ENCODE data around the gene POLR1C.
"Not testable (repeated sequence)": the region's sequence is repeated elsewhere in the genome, so short reads cannot be mapped to it uniquely, and the experiment has no call there.

The POLR1C gene

DNA sequence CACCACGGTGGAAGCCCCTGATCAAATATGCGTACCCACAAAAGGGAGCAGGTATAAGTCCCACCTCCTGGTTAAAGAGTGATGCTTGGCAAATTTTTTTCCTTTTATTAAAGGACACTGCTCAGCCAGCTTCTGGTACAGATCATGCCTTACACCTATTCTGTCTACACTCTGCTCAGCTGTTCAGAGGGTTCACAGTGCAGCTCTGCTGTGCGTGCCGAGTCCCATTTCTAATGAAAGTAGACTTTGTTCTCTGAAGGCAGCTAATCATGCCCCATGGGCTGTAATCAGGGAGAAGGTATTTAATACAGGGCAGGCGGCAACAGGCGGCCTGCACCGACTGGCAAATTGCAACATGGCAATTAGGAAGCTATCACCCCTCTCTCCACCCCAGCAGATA is 23.1 kb upstream of the POLR1C start:
- DNase-seq: no peak

DNA sequence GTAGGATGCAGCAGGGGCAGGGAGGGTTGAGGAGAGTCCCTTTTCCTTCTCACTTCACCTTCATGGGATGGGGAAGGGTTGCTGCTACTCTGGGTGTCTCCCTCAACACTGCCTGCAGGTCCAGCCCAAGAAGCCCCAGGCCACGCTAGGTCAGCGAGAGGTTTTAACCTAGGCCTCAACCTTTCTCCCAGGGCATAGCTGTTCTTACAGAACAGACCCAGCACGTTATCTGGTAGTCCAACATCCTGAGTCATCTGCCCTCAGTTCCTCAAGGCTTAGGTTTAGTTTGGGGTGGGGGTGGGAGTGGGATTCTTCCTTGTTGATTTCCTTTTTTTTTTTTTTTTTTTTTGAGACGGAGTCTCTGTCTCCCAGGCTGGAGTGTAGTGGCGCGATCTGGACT is 22.6 kb upstream of the POLR1C start:
- no peak for DNase-seq

DNA sequence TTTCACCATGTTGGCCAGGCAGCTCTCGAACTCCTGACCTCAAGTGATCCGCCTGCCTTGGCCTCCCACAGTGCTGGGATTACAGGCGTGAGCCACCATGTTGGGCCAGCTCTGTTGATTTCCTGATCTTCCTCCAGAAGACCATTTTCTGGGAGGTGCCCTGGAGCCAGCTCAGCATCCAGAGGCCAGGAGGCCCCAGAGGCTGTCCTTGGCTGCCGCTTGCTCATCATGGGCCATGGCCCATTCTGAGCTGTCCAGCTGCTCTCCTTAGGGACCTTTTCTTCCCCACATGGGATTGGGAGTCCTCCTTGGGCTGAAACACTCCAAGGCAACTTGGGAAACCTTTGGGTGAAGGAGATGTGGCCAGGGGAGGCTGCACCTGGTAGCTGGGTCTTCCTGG is 22.1 kb upstream of the POLR1C start:
- DNase-seq: no peak

DNA sequence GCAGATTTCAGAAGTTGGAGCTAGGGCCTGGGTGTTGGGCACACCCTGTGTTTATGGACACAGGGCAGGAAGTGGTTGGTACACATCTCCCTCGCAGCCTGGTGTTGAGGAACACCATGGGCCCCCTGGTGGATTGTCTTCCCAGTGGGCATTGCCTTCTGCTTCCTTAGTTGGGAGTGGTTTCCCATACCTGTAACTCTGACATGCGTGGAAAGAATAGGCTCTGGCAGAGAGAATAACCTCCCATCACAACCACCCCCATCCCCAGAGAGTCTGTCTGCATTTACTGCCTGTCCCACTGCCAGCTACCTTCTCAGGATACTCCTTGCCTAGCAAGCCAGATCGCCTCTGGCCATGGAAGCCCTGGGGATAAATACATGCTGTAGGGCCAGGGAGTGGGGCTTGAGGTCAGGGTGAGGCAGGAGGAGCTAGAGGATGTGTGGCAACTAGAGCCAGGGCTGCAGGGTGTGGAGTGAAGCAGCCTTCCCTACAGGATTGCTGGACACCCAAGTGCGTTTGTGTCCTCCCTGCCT is 21.4 kb upstream of the POLR1C start:
- no peak for DNase-seq

DNA sequence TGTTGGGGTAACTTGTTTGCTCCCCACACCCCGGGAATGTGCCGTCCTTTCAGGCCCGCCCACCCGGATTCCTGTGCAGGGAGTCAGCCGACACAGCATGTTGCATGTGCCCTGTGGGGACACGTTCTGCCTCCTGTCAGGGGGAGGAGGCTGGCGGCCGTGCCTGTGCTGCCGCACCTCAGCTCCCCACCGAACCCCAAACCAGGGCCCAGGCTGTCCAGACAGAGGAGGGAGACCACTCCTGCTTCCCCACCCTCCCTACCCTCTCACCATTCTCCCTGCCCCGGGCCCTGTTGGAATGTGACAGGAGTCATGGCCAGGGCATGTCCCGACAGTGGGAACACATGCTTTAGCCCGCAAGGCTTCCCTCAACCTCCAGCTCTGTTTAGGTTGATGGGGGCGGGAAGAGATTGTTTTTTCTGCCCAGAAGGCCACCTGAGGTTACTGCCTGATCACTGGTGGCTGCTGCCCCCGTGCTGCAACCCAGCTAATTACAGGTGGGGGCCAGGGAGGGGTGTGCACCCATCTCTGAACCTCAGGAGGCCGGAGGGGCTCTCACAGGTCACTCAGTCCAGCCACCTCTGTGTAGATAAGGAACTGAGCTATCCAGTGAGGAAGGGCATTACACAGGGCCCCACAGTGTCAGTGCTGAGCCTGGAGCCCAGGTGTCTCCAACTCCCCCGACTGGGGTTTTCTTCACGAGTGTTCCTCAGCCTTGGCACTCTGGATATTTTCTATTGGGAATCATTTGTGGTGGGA is 20.3 kb upstream of the POLR1C start:
- no peak for DNase-seq

DNA sequence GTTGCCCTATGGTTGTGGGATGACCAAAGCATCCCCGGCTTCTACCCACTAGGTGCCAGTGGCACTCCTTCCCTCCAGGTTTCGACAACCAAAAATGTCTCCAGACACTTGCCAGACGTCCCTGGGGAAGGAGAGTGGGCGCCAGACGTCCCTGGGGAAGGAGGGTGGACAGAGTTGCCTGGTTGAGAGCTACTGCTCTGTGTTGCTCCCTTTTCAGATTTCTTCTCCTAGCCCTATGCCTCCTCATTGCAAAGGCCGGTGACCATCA is 19.8 kb upstream of the POLR1C start:
- no peak for DNase-seq

DNA sequence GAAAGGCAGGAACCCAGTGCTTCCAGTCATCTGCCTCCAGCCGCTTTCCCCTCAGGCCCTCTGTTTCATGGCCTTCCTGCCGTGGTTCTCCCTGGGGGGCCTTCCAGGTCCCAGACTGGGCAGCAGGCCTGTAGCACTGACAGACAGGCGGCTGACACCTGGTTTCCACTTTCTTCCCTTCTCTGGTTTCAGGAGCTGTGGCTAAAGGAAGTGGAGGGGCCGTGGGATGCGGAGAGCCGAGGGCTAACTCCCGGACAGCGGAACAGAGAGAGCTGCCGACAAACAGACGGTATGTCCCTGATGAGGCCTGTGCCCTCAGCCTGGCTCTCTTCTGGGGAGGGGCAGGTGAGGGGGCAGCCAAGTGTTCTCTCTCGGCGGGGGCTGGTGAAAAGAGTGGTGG is 19.2 kb upstream of the POLR1C start:
- no peak for DNase-seq

DNA sequence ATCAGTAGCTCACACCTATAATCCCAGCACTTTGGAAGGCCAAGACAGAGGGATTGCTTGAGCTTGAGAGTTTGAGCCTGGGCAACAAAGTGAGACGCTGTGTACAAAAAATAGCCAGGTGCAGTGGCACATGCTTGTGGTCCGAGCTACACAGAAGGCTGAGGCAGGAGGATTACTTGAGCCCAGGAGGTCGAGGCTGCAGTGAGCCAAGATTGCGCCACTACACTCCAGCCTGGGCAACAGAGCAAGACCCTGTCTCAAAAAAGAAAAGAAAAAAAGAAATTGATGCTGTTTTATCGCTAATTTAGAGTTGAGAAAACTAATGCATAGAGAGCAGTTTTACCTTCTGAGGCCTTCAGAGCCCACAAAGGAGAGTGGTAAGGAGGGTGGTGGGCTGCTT is 18.6 kb upstream of the POLR1C start:
- not testable (repeated sequence) for DNase-seq

DNA sequence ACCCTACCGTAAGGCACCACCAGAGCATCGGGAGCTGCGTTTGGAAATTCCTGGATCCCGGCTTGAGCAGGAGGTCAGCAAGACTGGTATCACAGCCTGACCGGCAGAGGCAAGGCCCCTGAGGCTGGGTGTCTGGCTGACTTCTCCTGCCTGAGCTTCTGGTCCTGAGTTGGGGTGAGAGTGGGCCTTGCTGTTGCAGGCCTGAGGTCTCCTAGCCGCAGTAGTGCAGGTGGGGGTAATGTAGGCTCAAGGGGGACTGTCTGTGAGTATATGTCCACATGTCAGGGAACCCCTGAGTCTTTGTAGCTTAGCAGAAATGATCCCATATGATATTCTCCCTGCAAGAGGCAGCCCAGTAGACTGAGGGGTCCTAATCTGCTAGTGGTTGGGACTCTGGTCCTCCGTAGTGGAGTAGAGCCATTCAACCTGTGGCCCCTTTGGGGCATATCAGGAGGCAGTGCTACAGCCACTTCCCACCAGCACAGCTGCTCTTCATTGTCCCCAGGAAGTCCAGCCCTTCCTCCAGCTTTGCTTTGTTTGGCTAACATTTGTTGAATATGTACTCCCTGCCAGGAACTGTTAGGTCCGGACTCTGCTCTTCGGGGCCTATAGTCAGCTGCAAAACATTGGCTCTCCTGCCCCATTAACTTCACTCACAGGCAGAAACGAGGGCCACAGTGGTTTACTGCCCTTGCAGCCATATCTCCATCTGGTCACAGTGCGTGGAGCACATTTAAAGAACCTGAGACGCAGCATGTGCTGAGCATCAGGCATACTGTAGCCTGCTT is 17.7 kb upstream of the POLR1C start:
- no peak for DNase-seq

DNA sequence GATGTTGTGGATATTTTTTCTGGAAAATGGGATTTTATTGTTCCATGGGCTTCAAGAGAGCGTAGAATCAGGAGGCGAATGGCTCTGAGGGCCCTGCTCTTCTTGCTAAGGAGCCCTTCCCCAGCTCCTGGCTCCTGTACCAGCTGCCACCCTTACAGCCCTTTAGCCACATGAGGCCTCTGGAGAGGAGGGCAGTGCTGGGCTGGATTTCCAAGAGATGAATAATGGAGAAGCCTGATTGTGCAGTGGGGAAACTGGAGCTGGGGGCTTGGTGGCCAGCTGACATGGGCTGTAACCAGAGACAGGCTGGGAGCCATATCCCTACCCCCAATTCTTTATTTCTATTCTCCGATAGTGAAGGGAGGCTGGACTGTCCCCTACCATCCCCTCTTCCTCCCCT is 16.0 kb upstream of the POLR1C start:
- DNase-seq: no peak

DNA sequence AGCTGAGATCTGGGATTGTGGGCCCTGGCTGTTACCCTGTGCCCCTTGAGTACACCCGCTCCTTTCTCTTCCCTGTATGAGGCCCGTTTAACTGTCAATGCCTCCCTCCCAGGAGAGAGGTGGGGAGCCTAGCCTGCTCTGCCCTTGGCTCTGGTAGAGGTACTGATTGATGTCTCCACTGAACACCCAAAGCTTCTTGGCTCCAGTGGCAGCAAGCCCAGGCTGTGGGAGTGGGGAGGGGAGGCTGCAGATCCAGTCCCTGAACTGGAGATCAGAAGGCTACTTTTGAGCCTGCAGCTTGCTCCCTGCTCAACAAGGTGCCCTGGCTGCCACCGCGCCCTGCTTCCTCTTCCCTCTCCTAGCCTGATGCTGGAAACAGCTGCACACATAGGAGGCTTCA is 14.2 kb upstream of the POLR1C start:
- DNase-seq: no peak

DNA sequence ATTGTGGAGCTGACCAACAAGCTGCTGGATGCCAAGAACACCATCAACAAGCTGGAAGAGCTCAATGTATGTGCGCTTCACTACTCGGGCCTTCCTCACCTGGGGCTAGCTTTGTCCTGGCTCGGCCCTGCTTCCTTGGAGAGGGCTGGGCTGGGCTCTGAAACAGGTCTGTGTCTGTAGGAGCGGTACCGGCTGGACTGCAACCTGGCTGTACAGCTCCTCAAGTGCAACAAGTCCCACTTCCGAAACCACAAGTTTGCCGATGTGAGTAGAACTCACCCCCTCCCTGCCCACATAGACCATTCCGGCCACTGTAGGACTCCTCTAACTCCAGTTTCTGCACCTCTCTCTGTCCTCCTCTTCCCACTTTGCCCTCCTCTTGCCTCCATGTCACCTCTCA is 13.4 kb upstream of the POLR1C start:
- no peak for DNase-seq

DNA sequence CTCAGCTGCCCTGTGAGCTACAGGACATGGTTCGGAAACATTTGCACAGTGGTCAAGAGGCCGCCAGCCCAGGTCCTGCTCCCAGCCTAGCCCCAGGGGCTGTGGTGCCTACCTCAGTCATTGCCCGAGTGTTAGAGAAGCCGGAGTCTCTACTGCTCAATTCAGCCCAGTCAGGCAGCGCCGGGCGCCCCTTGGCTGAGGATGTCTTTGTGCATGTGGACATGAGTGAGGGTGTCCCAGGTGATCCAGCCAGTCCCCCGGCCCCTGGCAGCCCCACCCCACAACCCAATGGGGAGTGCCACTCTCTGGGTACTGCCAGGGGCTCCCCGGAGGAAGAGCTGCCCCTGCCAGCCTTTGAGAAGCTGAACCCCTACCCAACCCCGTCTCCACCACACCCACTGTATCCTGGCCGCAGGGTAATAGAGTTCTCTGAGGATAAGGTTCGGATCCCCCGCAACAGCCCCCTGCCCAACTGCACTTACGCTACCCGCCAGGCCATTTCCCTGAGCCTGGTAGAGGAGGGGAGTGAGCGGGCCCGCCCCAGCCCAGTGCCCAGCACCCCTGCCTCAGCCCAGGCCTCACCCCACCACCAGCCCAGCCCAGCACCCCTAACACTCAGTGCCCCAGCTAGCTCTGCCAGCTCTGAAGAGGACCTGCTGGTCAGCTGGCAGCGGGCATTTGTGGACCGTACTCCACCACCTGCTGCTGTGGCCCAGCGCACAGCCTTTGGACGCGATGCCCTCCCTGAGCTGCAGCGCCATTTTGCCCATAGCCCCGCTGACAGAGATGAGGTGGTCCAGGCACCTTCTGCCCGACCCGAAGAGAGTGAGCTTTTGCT is 11.9 kb upstream of the POLR1C start:
- DNase-seq: no peak

DNA sequence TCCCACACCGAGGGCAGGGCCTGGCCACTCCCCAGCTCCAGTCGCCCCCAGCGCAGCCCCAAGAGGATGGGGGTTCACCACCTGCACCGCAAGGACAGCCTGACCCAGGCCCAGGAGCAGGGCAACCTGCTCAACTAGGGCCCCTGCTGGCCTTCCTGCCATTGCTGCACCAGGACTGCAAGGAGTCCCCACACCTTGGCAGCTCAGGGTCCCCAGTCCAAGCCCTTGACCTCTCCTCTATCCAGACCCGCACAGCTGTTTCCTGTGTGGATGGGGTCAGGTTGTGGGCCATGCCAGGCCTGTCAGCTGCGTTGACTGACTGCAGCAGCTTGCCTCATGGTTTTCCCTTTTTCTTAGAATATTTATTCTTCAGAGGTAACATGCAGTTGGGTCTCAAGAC is 11.2 kb upstream of the POLR1C start:
- DNase-seq: no peak

DNA sequence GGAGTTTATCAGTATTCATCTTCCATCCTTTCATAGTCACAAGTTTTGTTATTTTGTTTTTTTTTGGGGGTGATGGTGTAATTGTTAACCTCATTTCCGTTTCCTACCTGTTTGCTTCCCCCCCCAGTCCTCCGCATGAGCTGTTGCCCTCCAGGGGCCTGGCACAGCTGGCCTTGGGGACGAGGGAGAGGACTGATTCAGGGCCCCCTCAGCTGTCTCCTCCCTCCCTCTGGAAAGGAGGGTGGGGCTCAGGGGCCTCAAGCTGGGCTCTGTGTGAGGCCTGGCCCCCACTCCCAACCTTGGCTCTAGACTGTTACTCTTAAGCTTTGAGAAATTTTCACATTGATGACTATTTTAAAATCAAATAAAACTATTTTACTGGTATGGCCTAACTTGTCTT is 10.7 kb upstream of the POLR1C start:
- no peak for DNase-seq

DNA sequence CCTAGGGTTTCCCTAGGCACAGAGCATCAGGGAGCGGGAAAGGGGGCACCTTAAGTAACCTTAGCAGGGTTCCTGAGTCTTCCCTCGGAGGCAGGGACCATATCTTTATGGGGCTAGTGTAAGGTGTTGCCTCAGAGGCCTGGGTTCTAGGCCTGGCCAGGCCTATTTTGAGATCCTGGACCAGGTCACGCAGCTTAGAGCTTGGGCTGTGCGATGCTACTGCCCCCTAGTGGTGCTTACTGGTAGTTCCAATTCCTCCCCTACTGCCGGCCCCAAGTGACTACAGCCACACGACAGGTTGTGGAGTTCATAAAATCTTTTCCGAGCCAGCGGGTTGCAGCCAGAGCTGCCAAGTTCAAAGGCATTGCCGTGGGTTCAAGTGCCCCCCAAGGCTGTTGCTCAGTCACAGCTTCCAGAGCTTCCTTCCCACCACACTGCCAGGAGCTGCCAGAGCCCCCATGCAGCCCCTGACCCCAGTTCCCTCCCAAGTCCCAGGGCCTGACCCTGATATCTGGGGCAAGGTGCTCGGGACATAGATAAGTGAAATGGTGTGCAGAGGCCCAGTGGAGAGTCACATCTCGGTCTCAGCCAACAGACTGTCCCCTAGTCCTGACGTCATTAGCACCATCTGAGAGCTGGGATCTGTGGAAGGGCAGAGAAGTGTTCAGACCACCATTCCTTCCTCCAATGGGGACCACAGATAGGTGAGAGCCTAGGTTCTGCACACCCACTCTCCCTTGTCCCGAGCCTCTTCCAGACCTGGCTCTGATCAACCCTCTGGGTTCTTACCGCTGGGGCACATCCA is 10.0 kb upstream of the POLR1C start:
- peak; percentile 66 for DNase-seq

DNA sequence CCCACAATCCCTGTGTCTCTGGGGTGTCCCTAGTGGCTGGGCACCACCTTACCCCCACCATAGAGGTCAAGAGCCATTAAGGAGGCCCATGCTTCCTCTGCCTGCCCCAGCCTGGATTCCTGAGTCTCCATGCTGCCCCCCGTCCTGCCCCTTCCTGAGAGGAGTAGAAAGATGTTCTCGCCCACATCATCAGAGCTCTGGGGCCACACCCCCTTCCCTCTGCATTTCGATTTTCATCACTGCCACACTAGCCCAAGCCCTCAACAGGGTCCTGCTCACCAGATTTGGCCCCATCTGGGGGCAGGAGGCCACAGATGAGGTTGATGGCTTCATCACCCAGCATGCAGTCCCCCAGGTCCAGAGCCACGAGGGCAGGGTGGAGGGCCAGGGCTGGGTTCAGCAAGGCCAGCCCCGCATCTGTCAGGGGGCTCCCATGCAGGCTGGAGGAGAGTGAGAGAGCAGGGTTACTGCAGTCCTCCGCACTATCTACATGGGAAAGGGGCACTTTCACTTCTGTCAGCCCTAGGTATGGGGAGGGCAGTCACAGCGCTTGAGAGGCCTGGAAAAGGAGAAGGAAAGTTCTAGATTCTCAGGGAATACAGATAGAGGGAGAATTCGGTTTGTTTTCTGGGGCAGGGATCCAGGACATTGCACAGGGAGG is 8.3 kb upstream of the POLR1C start:
- no peak for DNase-seq

DNA sequence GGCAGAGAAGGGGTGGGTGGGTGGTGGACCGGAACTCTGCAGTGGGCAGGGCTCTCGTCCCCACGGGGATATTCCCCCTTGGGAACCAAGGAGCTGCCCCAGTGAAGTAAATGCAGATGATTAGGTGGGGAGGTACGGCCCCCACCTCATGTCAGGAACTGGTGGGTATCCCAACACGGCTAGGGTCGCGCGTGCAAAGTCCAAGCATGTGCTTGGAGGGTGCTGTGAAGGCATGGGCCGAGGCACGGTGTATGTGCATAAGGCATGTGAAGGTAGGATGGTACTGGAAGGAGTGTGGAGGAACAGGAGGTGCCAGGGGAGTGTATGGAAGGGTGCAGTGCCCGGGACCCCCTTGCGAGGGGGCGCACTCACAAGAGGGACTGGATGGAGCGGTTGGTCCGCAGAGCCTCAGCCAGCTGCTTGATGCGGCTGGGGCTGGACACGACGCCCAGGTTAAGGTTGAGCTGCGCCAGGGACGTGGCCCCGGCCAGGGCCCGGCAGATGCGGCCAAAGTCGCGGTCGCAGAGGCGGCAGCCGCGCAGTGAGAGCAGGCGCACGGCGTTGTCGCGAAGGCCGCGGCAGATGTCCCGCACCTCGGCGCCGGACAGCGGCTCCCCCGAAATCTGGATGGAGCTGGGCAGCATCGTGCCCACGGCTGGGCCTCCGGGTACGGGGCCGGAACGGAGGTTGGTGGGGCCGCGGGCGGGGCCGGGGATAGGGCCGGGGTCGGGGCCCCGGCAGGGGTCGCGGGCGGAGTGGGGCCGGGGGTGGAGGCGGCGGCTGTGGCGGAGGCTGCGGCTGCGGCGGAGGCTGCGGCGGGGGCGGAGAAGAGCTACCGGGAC is 7.5 kb upstream of the POLR1C start:
- DNase-seq: no peak

DNA sequence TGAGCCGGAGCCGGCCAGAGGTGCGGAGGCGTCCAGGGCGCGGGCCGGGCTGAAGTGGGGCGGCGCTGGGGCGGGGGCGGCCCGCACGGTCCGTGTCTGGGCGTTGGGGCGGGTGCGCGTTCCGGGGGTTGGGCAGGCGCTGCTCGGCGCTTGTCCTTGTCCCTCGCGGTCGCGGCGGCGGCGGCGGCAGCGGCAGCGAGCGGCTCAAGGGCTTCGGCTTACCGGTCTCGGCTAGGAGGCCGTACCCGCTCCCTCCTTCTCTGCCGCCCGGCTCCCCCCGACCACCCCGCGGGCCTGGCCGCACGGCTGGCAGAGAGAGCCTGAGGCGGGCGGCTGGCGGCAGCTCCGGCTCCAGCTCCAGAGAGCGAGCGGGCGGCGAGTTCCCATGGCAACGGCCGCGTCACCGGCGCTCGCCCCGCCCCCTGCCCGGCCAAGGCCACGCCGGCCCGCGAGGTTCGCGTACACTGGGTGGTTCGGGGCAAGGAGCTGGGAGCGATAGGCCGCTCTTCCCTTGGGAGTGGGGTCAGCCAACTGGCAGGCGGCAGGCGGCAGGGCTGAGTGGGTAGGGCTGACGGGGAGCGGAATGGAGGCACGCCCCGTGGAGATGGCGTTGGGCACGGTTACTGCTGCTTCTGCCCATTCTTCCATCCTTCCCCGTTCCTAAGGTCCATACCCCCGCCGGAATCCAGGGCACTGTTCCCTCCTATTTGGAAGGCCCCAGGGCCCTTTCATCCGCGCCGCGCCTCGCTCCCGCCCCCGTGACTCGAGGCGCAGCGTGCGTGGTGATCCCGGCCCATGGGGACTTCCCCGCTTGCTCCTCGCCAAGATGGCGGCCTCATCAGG is 6.7 kb upstream of the POLR1C start, which contains the start of gene LRRC73:
TSS of gene LRRC73 (minus strand) at position 363 of the 843 bp plus-strand sequence. CDS start 561 bp downstream, outside the sequence.
- DNase-seq: peak; percentile 53

DNA sequence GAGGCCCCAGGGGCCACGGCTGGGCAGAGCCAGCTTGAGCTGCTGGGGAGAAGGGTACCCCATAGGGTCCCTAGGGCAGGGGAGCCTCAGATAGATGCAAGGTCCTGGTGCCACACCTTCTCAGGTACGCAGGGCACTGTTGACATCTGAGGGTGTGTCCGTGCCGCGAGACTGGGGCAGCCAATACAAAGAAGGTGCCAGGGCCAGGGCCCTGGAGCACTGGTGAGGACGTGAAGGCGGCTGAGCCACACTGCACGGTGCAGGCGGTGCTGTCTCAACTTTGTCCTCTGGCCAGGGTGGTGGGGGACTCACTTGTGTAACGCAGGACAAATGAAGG is 6.1 kb upstream of the POLR1C start:
- no peak for DNase-seq
